A673 (cell line): ENCODE data around the gene CNPY2. TPM values are rescaled to one million over a fixed set of nuclear protein-coding genes. Genes with fewer than 3 reads are reported as not detected.

Experiments used
- Bru-seq: library from RNA; stranded (reverse); fragments of 400-500 nt; gene quantifications from one replicate; lab custom pipeline; 2021; lab: Mats Ljungman, UMichigan
- BruChase-seq, 2 experiments: library from RNA; stranded (reverse); fragments of 400-500 nt; gene quantifications; one replicate each; lab custom pipeline; 2021; lab: Mats Ljungman, UMichigan
- BruUV-seq: library from RNA; stranded (reverse); fragments of 400-500 nt; replicated peaks from 2 replicates; lab custom pipeline; 2021; lab: Mats Ljungman, UMichigan
- CTCF ChIA-PET: fragments of 300-600 bp; sonication (Branson Sonifier 250); formaldehyde crosslinking; loops from one replicate; lab custom pipeline; 2022; ENCODE audit warnings: antibody characterized with exemption; lab: Charles Lee
- POLR2A ChIA-PET: fragments of 300-600 bp; sonication (Branson Sonifier 250); formaldehyde crosslinking; loops from one replicate; lab custom pipeline; 2022; ENCODE audit warnings: antibody characterized with exemption; ENCODE audit not compliant: low non-redundant PET; lab: Charles Lee
- DNase-seq: peaks from one replicate; pipeline ENCODE4 v3.0.0-alpha.2; 2015; ENCODE audit warnings: low spot score
- H3K27ac ChIP-seq: fragments of 200-600 bp; sonication (generic); 2 replicates; pipeline ENCODE4 v1.5.1; 2016; ENCODE audit warnings: mixed run types, low read depth, mild to moderate bottlenecking, mixed read lengths, antibody characterized with exemption, low read length; ENCODE audit not compliant: poor library complexity, severe bottlenecking
- H3K27me3 ChIP-seq: fragments of 200-600 bp; sonication (generic); replicated peaks from 2 replicates; pipeline ENCODE4 v1.6.1; 2017; ENCODE audit warnings: mixed run types, low read depth, mild to moderate bottlenecking, mixed read lengths, antibody characterized with exemption, low read length; ENCODE audit not compliant: insufficient read depth, poor library complexity
- H3K36me3 ChIP-seq: fragments of 200-600 bp; sonication (generic); 2 replicates; pipeline ENCODE4 v1.6.1; 2016; ENCODE audit warnings: mixed run types, mild to moderate bottlenecking, mixed read lengths, antibody characterized with exemption, low read length; ENCODE audit not compliant: insufficient read depth, poor library complexity, severe bottlenecking
- H3K4me1 ChIP-seq: fragments of 200-600 bp; sonication (generic); 2 replicates; pipeline ENCODE4 v1.6.1; 2017; ENCODE audit warnings: mixed run types, mild to moderate bottlenecking, mixed read lengths, antibody characterized with exemption, low read length; ENCODE audit not compliant: insufficient read depth, poor library complexity, severe bottlenecking
- H3K4me3 ChIP-seq: fragments of 200-600 bp; sonication (generic); 2 replicates; pipeline ENCODE4 v1.5.1; 2016; ENCODE audit warnings: low read depth, mixed run types, mild to moderate bottlenecking, mixed read lengths, low read length; ENCODE audit not compliant: poor library complexity, severe bottlenecking
- H3K9me3 ChIP-seq: fragments of 200-600 bp; sonication (generic); 2 replicates; pipeline ENCODE4 v1.6.1; 2016; ENCODE audit warnings: mixed run types, low read depth, mild to moderate bottlenecking, mixed read lengths, antibody characterized with exemption, low read length; ENCODE audit not compliant: poor library complexity, severe bottlenecking
- EZH2 ChIP-seq: fragments of 200-600 bp; sonication (generic); IDR thresholded peaks from 2 replicates; pipeline ENCODE4 v1.6.1; 2017; ENCODE audit warnings: borderline replicate concordance, low read depth, mild to moderate bottlenecking, mixed read lengths, antibody characterized with exemption, low read length; ENCODE audit not compliant: poor library complexity, severe bottlenecking
- intact Hi-C: fragments of 100-400 bp; cut with micrococcal nuclease; formaldehyde crosslinking; loops from one replicate; pipeline ENCODE4 v1.10.0; 2022; ENCODE audit not compliant: unreplicated experiment
- long read RNA-seq: library from polyadenylated mRNA; stranded (forward); transcript quantifications from one replicate; pipeline ENCODE4 v2.0.0, GENCODE V29; 2022
- total RNA-seq: library from RNA; stranded (reverse); gene quantifications from 2 replicates; pipeline ENCODE4 v1.2.3, GENCODE V29; 2021
- TF ChIP-seq, protein P1 (sequence below): fragments of 300-800, 200-600 bp; sonication (generic); conservative IDR thresholded peaks from 2 replicates; pipeline ENCODE4 v1.5.1; 2017; ENCODE audit warnings: low read depth, mild to moderate bottlenecking, antibody characterized with exemption, low read length, moderate library complexity, mixed read lengths

CNPY2 gene
- total RNA-seq (162 and 166 TPM in 2 replicates), Bru-seq, nascent RNA (percentile 83 among the genes with signal in this experiment), BruChase-seq, experiment 1, labeled RNA remaining after a 2-hour chase (percentile 91 among the genes with signal in this experiment), BruChase-seq, experiment 2, labeled RNA remaining after a 6-hour chase (percentile 95 among the genes with signal in this experiment)
- long read RNA-seq, transcript CNPY2-201 (6 exons, 1,214 nt): major isoform, 106 of 132 reads
- long read RNA-seq, transcript CNPY2-206 (3 exons, 817 nt): minor isoform, 12 of 132 reads
- long read RNA-seq, partial matches to known transcripts: 3 of 132 reads
- long read RNA-seq, other reads (novel, unspliced or antisense): 11 of 132 reads

DNA sequence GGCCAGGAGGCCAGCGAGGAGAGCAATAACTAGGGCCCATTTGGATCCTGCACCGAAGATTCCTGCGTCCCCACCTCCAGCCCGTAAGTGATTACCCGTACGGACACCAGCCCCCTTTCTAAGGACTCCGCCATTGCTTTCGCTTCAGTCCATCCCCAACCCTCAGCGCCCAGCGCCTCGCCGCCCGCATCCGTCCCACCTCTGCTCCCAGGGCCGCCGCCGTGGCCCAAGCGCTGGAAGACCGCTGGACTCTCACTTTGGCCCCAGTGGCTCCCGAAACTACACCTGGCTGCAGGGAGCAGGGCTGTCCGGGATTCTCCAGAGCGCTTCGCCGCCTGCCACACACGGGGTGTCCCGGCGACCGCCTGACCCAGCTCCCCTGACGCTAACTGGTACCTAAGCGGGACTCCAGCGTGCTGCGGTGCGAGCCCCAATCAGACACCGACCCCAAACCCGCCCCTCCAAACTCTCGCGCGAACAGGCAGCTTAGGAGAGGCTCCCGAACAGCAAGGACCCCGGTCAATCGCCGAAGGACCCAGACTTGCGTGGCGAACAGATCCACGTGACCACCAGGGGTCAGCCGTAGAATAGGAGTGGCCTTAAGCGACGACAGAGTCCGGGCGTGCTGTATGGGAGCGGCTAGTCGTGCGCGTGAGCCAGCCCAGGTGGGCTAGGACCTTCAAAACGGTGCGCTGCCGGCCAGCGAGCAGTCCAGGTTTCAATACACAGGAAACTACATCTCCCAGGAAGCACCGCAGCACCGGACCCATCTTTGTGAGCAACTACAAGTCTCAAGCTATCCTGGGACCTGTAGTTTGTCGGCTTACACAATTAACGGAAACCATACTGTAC is at the start of gene CNPY2:
TSS of gene CNPY2 (minus strand) at position 367 of the 852 bp plus-strand sequence. CDS start 771 bp downstream, outside the sequence.
- CTCF ChIA-PET: interaction anchor here (0.8 to 1.4 kb wide), 5 partner anchors 44 to 321 kb away, joined by 3 to 14 read pairs (median 4); partner anchors contain the start of genes COQ10A and STAT2
- no peaks in the 10 kb centered on the region for H3K9me3 ChIP-seq
- H3K27me3 ChIP-seq: no peaks in the 10 kb centered on the region
- BruUV-seq: no TSS peak
- POLR2A ChIA-PET: interaction anchor here (0.6 to 1.0 kb wide), 3 partner anchors 44 to 165 kb away, joined by 4 to 8 read pairs (median 7); partner anchors contain the start of gene STAT2
- peak; percentile 98 for DNase-seq
- H3K27ac ChIP-seq: peak within 1 kb of the TSS; percentile 93
- H3K4me1 ChIP-seq: peaks cover 8% of the 10 kb centered on the region
- H3K4me3 ChIP-seq: peak within 1 kb of the TSS; percentile 70
- intact Hi-C loops: loop anchor here (5.0 kb wide), 1 partner anchor 146 kb away; no protein-coding TSS in a partner anchor
- H3K36me3 ChIP-seq: peaks cover 24% of the 10 kb centered on the region
- TF ChIP-seq EZH2: no peak
- TF ChIP-seq, protein P1, sequence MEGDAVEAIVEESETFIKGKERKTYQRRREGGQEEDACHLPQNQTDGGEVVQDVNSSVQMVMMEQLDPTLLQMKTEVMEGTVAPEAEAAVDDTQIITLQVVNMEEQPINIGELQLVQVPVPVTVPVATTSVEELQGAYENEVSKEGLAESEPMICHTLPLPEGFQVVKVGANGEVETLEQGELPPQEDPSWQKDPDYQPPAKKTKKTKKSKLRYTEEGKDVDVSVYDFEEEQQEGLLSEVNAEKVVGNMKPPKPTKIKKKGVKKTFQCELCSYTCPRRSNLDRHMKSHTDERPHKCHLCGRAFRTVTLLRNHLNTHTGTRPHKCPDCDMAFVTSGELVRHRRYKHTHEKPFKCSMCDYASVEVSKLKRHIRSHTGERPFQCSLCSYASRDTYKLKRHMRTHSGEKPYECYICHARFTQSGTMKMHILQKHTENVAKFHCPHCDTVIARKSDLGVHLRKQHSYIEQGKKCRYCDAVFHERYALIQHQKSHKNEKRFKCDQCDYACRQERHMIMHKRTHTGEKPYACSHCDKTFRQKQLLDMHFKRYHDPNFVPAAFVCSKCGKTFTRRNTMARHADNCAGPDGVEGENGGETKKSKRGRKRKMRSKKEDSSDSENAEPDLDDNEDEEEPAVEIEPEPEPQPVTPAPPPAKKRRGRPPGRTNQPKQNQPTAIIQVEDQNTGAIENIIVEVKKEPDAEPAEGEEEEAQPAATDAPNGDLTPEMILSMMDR: no peak

DNA sequence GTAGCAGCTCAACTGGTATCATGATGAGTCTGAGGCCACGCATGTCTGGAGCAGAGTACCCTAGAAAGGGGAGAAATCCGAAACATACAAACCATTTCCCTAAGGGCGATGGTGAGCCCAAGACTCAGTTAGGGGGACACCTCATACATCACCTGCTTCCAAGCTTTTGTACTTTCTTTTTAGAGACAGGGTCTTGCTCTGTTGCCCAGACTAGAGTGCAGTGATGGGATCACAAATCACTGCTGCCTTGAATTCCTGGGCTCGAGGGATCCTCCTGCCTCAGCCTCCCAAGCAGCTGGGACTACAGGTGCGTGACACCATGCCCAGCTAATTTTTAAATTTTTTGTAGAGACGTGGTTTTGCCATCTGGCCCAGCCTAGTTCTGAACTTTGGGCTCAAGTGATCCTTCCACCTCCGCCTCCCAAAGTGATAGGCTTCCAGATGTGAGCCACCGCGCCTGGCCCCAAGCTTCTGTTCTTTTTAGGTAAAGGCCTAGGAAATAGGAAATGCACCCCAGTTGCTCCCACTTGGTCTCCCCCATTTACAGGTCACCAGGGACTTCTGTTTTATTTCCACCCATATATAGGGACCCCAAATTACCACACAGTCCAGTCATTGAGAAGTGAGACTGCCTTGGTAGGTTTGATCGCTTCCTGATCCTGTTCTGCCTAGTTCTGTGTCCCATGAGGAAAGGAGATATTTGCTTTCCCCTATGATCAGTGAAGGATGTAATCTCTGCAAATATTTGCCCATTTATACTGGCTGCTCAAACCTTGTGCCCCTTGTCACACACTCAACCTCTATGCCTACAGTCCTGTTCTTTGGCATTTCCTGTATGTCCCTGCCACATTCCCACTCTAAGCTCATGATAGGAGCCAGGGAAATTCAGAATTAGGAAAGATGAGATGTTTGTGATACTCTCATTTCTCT is 46.6 kb upstream of the CNPY2 start, which contains the start of gene APOF:
TSS of gene APOF (minus strand) at position 728 of the 930 bp plus-strand sequence. CDS start at position 616, 112 bp downstream.
- intact Hi-C loops: no loop called here
- no peaks in the 10 kb centered on the region for H3K36me3 ChIP-seq
- DNase-seq: no peak
- CTCF ChIA-PET: interaction anchor here (1.0 kb wide), 1 partner anchor 102 kb away, joined by 3 read pairs; no protein-coding TSS in a partner anchor
- H3K4me3 ChIP-seq: no peak within 1 kb of the TSS
- POLR2A ChIA-PET: interaction anchor here (0.6 kb wide), 1 partner anchor 245 kb away, joined by 5 read pairs; no protein-coding TSS in a partner anchor
- H3K27me3 ChIP-seq: no peaks in the 10 kb centered on the region
- TF ChIP-seq, protein P1: no peak
- no peak for TF ChIP-seq EZH2
- no peak within 1 kb of the TSS for H3K27ac ChIP-seq
- no peaks in the 10 kb centered on the region for H3K9me3 ChIP-seq
- H3K4me1 ChIP-seq: peaks cover 8% of the 10 kb centered on the region
- BruUV-seq: no TSS peak
